ENCODE results near the gene PHLDB1. TPM values are rescaled to one million over a fixed set of nuclear protein-coding genes. Genes with fewer than 3 reads are reported as not detected.

PHLDB1 gene
- total RNA-seq, 1 donor from 2014 or later = 164 TPM

DNA sequence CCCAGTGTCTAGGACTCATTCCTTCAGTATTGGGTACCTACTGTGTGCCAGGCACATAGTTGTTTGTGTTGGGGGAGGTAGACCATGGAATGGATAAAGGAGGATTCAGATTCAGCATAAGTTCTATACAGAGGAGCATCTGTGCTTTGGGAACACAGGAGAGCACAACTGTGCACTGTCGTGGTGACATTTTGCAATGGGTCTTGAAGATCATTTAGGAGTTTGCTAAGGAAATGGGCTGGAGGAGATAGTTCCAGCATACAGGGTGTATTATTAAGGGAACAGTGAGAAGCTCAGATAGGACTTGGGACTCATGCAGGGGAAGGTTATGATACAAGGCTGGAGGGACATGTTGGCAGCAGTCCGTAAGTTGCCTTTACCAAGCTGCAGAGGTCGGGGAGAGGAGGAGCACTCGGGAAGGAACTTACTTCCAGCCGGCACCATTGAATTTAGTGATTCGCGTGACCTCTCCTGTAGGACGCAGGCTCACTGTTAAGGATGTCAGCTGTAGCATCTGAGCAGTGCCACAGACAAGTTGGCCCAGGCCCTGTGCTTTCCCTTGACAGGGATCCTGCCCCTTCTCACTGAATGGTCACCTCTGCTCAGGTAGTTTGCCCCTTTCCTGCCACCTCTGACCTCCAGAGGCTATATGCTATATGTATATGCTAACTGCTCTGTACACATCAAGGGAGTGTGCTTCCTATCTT, 46.4 kb downstream of the PHLDB1 start:
- Mint-ChIP-seq H3K4me3 (ENCODE audit: unreplicated experiment) (no peak overlapping the region), H3K4me1 (ENCODE audit: low read depth) (peaks cover 17% of the 10 kb centered on the region), H3K27me3 (ENCODE audit: low read depth) (no peaks in the 10 kb centered on the region), H3K27ac (ENCODE audit: unreplicated experiment) (no peak overlapping the region), H3K36me3 (ENCODE audit: low read depth) (peaks cover 56% of the 10 kb centered on the region), H3K9me3 (ENCODE audit: low read depth) (no peaks in the 10 kb centered on the region)
- TF ChIP-seq, protein P1, sequence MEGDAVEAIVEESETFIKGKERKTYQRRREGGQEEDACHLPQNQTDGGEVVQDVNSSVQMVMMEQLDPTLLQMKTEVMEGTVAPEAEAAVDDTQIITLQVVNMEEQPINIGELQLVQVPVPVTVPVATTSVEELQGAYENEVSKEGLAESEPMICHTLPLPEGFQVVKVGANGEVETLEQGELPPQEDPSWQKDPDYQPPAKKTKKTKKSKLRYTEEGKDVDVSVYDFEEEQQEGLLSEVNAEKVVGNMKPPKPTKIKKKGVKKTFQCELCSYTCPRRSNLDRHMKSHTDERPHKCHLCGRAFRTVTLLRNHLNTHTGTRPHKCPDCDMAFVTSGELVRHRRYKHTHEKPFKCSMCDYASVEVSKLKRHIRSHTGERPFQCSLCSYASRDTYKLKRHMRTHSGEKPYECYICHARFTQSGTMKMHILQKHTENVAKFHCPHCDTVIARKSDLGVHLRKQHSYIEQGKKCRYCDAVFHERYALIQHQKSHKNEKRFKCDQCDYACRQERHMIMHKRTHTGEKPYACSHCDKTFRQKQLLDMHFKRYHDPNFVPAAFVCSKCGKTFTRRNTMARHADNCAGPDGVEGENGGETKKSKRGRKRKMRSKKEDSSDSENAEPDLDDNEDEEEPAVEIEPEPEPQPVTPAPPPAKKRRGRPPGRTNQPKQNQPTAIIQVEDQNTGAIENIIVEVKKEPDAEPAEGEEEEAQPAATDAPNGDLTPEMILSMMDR (IDR thresholded peaks at IDR 0.05) = no peak
- DNase-seq (ENCODE audit: low spot score) = no peak

DNA sequence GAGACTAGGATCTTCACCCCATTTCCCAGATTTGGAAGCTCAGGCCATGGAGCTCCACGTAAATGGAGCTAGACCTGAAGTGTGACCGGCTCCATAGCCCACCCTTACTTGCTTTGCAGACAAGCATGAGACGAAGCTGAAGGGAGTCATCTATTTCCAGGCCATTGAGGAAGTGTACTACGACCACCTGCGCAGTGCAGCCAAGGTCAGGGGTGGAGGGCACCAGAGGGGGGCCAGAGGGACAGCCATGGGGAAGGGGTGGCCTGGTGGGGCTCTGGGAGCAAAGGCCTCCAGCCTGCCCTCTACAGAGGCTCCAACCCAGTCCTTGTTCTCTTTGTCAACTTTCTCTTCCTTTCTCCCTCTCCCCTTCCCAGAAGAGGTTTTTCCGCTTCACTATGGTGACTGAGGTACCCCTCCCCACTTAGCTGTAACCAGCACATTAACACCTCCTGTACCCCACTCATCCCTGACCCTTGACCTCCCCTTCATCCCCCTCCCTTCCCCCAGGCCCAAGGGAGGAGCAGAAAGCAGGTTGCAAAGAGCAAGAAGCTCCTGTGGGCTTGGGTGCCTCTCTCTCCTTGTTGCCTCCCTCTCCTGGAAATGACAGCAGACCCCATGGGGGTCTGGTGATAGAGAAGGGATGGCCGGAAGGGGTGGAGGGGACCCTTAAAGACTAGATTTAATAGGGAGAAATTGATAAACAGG, 48.2 kb downstream of the PHLDB1 start:
- H3K4me1 Mint-ChIP-seq (ENCODE audit: low read depth) = peaks cover 26% of the 10 kb centered on the region
- TF ChIP-seq, protein P1 (IDR thresholded peaks at IDR 0.05) = no peak
- H3K4me3 Mint-ChIP-seq (ENCODE audit: unreplicated experiment) = no peak overlapping the region
- peaks cover 46% of the 10 kb centered on the region for H3K36me3 Mint-ChIP-seq (ENCODE audit: low read depth)
- H3K27me3 Mint-ChIP-seq (ENCODE audit: low read depth) = no peaks in the 10 kb centered on the region
- H3K9me3 Mint-ChIP-seq (ENCODE audit: low read depth) = no peaks in the 10 kb centered on the region
- DNase-seq (ENCODE audit: low spot score) = no peak
- H3K27ac Mint-ChIP-seq (ENCODE audit: unreplicated experiment) = peak overlapping the region; percentile 32

DNA sequence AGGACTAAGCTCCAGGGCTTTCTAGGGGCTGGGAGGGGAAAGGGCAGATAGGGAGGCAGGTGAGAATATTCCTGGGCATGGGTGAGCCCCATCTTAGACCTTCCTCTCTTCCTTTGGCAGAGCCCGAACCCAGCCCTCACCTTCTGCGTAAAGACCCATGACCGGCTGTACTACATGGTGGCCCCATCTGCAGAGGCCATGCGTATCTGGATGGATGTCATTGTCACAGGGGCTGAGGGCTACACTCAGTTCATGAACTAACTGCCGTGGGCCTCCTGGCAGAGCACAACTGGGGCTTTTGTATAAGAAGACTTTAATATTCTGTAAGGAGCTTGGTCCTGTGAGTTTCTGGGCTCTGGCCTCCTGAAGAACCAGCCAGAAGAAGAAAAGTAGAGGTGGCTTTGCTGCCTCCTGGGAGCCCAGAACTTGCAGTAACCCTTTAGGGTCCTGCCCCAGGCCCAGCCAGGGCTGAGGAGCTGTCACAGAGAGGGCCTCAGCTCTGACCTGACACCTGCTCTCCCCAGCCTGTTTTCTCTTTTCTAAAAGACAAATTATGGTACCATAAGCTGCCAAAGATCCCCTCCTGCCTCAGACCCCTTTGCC, 49.2 kb downstream of the PHLDB1 start:
- Mint-ChIP-seq H3K4me3 (ENCODE audit: unreplicated experiment) (no peak overlapping the region), H3K27ac (ENCODE audit: unreplicated experiment) (no peak overlapping the region), H3K27me3 (ENCODE audit: low read depth) (no peaks in the 10 kb centered on the region), H3K4me1 (ENCODE audit: low read depth) (peaks cover 26% of the 10 kb centered on the region), H3K36me3 (ENCODE audit: low read depth) (peaks cover 42% of the 10 kb centered on the region), H3K9me3 (ENCODE audit: low read depth) (no peaks in the 10 kb centered on the region)
- TF ChIP-seq, protein P1 (IDR thresholded peaks at IDR 0.05) = no peak
- DNase-seq (ENCODE audit: low spot score) = no peak

DNA sequence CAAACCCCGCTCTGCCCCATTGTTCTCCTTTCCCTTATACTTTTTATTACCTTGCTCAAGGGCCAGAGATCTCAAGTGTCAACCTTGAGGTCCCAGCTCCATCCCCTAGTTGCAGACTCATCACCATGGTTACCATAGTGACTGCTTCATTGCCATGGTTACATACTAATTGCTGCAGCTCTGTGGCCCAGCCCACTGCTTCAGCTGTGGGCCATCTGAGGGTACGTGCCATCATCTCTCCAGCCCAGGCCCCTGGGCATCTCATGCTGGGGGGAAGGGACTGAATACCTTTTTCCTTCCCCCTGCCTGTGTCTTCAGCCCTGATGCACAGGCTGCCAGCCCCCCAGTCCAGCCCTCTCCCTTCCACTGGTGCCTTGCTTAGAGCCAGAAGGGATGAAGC, 49.8 kb downstream of the PHLDB1 start:
- Mint-ChIP-seq H3K9me3 (ENCODE audit: low read depth) (no peaks in the 10 kb centered on the region), H3K27me3 (ENCODE audit: low read depth) (no peaks in the 10 kb centered on the region), H3K36me3 (ENCODE audit: low read depth) (peaks cover 36% of the 10 kb centered on the region), H3K27ac (ENCODE audit: unreplicated experiment) (peak overlapping the region; percentile 71), H3K4me3 (ENCODE audit: unreplicated experiment) (no peak overlapping the region), H3K4me1 (ENCODE audit: low read depth) (peaks cover 26% of the 10 kb centered on the region)
- DNase-seq (ENCODE audit: low spot score) = no peak
- TF ChIP-seq, protein P1 (IDR thresholded peaks at IDR 0.05) = no peak

DNA sequence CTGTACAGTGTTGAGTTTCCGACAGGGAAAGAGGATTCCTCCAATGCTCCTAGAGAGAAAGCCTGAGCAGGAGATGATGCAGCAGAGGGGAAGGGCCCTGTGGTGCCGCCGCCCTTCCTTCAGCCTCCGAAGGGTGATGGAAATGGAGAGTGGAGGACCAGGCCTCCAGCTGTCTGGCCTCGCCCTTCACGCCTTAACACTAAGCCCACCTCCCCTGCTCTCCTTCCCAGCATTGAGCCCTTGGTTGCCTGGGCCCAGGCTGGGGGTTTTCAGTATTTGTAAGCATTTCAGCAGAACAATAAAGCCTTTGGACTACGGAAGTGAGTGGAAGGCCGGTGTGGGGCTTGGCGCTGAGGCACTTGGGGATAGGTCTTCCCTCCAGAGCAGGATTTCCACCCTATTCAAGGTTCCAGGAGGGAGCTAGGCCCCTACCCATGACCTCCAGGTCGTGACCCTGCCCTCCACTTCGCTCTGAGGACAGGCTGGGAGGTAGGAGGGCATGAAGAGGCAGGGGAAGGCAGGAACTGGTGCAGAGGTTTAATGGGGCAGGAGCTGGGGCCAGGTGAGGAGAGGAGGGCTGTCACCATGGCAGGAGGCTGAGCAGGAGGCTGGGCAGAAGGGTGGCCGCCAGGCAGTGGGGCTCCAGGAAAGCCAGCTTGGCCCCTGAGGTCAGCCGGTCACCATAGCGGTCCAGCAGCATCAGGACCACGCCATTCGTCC, 50.5 kb downstream of the PHLDB1 start:
- H3K4me3 Mint-ChIP-seq (ENCODE audit: unreplicated experiment) = no peak overlapping the region
- no peaks in the 10 kb centered on the region for H3K9me3 Mint-ChIP-seq (ENCODE audit: low read depth)
- peaks cover 30% of the 10 kb centered on the region for H3K36me3 Mint-ChIP-seq (ENCODE audit: low read depth)
- peaks cover 26% of the 10 kb centered on the region for H3K4me1 Mint-ChIP-seq (ENCODE audit: low read depth)
- no peak for DNase-seq (ENCODE audit: low spot score)
- peak overlapping the region; percentile 74 for H3K27ac Mint-ChIP-seq (ENCODE audit: unreplicated experiment)
- TF ChIP-seq, protein P1 (IDR thresholded peaks at IDR 0.05) = no peak
- no peaks in the 10 kb centered on the region for H3K27me3 Mint-ChIP-seq (ENCODE audit: low read depth)
